ENCODE measurements around the gene ZNF202.
"Not testable (repeated sequence)": the region's sequence is repeated elsewhere in the genome, so short reads cannot be mapped to it uniquely, and the experiment has no call there.

Gene ZNF202

DNA sequence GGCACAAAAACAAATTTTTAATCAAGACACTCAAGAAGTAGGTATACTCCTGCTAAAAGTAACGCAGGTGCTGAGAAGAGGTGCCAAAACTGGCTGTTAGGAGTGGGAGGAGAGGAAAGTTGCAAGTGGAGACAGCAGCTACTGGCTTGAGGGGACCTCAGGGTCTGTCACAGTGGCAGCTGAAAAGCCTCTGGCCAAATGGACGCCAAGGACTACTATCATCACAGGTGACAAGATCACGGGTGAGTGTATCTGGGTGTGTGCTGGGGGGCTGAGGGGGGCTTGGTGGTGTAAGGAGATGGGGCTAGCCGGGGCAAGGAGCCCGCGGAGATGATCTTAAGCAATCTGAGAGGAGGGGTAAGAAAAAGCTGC is 687 bp downstream of the ZNF202 start:
- no peak for DNase-seq

DNA sequence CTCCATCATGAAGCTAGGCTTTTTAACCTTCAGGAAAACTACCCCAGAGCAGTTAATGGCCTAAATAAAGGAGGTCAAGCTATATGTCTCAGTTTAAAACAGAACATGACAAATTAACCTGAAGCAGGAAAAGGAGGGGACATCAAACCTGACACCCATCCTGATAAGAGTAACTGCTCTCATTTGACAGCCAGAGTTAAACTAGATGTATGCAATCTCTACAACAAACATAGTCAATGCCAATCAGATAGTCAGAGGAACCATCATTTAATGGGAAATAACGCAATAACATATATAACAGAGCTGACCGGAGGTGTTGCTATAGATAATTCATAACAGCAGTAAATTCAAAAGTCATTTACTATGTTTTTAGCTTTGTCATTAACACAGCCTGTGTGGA is 3.1 kb downstream of the ZNF202 start:
- no peak for DNase-seq

DNA sequence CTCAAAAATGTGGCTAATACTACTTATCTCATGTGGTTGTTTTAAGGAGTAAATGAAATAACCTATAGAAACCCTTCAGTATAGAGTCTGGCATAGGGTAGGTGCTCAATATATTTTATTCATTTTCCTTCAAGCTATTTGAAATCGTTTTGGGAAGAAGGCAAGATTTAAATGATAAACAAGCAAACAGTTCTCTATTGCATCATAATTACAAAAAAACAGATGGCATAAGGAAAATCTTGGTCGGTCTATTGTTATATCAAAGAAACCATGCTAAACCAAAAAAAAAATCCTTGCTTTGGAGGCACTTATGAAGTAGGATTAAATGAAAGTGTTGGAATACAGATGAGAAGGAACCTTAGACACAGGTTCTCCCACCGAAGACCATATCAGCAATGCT is 4.7 kb downstream of the ZNF202 start:
- no peak for DNase-seq

DNA sequence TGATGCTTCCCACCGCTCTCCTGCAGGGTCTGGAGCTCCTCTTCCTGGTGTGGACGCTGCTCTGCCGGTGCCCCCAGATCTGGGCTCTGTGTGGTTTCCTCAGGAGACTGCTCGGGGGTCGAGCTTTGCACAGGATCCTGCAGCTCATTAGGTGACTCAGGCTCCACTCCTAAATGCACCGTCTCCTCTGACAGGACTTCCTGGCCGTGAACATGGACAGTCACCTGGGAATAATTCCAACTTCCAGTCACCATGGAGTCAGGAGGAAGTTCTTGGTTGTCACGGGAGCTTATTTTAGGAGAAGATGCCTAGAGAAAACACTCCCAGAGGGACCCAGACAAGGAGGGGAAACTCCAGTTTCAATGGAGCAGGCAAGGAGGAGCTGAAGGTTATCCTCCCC is 11.9 kb downstream of the ZNF202 start:
- DNase-seq: no peak

DNA sequence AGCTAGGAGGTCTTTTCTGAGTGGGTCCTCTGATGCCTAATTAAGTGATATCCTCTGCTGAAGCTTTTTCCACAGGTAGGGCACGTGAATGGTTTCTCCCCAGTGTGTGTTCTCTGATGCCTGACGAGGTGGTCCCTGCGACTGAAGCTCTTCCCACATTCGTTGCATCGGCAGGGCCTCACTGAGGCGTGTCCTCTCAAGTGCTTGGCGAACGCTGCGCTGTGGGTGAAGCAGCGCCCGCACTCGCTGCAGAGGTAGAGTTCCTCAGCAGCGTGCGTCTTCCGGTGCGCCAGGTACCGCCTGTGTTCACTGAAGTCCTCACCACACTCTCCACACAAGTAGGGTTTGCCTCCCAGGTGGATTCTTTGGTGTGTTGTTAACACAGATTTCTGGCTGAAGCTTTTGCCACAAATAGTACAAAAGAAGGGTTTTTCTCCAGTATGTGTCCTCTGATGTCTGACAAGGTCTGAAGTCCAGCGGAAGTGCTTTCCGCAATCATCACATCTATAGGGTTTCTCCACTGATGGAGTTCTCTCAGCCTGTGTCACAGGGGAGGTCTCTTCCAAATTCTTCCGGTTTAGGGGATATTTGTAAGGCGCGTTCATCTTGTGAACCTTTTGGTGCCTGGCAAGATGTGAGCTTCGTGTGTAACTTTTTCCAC is 15.3 kb downstream of the ZNF202 start:
- DNase-seq: no peak

DNA sequence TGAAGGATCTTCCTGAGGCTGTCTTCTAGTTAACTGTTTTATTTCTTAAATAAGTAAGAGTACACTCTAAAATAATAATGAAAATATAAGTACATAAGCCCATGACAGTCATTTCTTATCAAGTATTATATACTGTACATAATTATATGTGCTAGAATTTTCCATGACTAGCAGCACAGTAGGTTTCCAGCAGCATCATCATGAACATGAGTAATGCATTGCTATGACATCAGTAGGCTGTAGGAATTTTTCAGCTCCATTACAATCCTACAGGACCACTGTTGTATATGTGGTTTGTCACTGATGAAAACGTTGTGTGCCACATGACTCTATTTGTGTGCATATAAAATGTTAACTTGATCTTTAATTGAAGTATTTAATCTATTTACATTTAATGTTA is 22.0 kb downstream of the ZNF202 start:
- DNase-seq: no peak

DNA sequence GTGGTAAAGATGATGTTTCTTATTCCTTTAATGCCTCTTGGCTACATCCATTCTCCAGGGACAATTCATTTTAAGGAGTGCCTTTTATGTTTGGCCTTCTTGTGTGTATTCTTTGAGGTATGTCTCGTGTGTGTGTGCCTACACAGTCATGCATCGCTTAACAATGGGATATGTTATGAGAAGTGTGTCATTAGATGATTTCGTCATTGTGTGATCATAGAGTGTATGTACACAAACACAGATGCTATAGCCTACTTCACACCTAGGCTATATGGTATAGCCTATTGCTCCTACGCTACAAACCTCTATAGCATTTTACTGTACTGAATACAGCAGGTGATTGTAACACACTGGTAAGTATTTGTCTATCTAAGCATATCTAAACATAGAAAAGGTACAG is 23.0 kb downstream of the ZNF202 start:
- DNase-seq: no peak

DNA sequence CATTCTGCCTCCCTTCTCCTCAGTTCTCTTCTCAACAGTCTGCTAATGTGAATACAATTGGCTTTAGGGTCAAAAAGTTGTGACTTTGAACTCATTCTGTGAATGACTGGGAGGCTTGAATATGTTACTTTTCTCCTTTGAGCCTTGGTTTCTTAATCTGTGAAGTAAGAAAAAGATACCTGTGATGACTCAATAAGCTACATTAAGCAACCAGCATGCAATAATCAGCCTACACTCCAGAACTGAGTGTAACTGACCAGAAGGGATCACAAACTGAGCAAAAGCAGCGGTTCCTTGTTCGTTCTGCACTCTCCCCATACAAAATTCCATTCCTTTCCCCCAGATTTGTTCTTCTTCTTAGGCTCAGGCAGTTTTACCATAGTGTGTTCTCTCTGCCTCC is 23.4 kb downstream of the ZNF202 start:
- no peak for DNase-seq

DNA sequence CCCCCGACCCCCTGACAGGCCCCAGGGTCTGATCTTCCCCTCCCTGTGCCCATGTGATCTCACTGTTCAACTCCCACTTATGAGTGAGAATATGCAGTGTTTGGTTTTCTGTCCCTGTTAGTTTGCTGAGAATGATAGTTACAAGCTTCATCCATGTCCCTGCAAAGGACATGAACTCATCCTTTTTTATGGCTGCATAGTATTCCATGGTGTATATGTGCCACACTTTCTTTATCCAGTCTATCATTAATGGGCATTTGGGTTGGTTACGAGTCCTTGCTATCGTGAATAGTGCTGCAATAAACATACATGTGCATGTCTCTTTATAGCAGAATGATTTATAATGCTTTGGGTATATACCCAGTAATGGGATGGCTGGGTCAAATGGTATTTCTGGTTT is 28.8 kb downstream of the ZNF202 start:
- not testable (repeated sequence) for DNase-seq

DNA sequence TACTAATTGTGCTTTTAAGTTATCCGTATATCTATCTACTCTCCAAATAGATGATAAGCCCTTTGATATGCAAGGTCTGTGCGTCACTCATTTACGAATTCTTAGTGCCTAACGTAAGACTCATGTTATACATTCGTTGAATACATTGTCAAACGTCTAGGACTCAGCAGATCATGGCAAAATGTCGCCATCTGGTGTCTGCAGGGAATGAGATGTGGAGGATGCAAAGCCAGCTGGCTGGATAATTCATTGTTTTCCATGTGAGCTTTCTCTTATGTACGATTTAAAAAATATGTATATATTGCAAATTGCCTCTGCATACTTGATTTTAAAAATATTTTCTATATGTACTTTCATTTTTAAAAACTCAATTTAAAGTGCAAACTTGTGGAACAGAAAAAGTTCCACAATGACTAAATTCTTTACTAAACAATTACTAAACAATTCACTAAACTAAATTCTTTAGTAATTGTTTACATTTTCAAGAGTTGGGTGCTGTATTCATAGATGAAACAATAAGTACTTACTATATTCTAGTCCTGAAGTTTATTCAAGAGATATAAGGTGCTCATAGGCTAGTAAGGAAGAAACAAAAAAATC is 33.8 kb downstream of the ZNF202 start:
- peak in 3 of 5 experiments; percentile 12 to 53 (median 17) for DNase-seq

DNA sequence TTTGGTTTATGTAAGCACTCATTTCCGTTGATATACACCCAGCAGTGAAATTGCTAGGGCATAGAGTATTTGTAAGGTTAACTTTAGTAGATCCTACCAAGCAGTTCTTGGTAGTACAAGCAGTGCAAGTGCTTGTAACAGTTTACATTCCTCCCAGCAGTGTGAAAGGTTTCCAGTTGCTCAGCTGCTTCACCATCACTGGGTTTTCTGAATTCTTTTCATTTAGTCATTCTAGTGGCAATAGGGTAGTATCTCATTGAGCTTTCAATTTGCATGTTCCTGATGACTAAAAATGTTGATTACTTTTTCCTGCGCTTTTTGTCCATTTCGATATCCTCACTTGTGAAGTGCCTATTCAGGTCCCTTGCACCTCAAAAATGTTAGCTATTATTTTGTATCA is 34.3 kb downstream of the ZNF202 start:
- no peak for DNase-seq

DNA sequence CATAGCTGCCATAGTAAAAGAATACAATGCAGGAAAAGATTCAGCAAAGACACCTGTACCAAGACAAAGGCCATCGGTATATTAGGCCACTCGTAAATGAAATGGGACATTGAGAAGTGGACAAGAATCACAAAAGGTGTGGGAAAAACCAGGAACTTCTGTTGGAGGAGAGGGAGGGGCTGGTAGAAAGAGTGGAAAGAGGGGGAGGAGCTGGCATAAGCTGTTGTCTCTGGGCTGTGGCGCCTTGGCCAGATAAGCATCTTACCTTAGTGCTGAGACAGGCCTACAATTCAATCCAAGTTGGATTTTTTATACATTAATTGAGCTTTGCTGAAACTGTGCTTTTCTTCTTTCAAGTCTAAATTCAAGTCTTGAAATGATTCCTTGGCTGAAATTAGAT is 37.1 kb downstream of the ZNF202 start:
- no peak for DNase-seq

DNA sequence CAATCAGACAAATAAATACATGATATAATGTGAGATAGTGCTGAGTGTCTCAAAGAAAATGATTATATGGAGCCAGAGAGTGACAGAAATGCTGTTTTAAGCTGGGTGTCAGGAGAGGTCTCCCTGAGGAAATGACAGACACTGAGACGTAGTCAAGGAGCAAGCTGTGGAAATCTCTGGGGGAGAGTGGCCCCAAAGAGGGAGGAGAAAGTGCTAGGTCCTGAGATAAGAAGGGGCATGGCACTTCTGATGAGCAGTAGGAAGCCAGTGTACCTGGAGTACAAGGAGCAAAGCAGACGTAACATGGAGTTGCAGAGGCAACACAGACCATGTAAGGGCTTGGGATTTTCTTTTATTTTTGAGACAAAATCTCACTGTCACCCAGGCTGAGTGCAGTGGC is 38.8 kb downstream of the ZNF202 start:
- DNase-seq: no peak

DNA sequence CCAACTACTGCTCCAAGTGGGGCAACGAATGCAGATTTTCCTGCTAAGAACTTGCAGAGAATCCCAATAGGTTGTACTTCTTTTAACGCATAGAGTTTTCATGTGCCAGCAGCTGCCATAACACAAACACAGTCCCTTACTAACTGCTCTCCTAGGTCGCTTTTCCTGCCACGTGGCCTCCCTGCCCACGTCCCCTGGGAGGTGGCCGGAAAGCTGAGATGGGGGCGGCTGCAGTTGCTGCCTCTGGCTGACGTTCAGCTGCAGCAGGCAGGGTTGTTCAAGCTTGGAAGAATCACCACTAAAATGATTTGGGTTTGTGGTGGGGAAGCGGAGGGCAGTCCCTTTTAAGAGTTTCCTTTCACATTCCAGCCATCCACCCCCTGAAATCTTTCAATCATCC is 39.3 kb downstream of the ZNF202 start:
- DNase-seq: no peak

DNA sequence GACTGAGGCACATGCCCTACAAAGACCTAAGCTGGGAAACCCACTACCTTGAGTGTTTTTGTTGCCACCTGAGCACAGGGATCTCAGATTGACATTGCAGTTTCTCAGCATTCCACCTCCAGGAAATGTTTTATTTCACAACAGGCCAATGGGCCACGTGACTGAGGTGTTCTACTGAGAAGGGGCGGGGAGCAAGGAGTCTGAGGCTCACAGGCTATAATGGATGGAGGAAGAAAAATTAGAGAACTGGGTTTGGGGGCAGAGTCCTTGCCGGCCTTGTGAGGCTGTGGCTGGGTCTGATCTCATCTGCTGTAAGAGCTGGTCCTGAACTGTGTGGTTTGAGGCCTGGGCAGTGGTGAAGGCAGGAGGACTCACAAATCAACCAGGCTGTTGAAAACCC is 40.7 kb downstream of the ZNF202 start:
- DNase-seq: no peak

DNA sequence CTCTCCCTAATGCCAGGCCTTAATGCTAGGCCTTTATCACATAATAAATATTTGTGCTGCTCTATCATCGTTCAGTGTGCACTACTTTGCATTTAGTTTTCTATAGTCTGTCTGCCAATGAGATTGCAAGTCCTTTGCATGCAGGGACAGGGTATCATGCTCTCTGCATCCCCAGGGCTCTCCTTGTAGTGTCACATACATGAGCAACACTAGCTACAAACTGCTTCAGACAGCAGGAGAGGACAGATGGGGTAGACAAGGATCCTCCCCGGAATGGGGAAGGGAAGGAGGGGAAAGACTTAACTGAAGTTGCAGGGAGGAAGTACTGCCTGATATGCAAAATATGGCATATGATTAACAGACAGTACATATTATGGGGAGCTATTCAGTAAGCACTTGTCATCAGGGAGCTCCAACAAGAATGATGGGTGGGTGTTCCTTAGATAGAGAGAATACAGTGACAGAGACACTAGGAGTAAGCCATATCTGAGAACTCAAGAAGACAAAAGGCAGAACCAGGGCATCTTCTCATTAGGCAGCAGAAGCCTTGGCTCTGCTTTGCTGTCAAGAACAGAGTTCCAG is 42.8 kb downstream of the ZNF202 start:
- no peak for DNase-seq

DNA sequence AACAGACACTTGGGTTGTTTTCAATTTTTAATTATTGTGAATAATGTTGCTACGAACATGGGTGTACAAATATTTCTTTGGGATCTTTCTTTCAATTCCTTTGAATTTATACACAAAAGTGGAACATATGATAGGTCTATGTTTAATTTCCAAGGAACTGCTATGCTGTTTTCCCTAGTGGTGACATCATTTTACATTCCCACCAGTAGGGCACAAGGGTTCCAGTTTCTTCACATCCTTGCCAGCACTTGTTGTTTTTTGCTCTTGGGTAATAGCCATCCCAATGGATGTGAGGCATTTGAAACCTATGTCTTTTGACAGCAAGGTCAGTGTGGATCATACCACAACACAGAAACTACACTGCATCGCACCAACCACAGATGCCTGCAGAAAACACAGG is 45.3 kb downstream of the ZNF202 start:
- DNase-seq: no peak

DNA sequence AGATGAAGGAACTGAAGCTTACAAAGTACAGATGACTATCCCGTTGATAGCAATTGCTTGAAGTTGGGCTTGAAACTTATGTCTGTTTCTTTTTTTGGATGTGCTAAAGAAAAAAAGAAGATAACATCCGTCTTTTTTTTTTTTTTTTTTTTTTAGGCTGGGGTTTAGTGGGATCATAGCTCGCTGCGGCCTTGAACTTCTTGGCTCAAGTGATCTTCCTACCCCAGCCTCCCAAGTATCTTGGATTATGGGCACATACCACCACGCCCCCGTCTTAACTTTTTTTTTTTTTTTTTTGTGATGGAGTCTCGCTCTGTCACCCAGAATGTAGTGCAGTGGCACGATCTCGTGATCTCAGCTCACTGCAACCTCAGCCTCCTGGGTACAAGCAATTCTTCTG is 46.2 kb downstream of the ZNF202 start:
- no peak for DNase-seq

DNA sequence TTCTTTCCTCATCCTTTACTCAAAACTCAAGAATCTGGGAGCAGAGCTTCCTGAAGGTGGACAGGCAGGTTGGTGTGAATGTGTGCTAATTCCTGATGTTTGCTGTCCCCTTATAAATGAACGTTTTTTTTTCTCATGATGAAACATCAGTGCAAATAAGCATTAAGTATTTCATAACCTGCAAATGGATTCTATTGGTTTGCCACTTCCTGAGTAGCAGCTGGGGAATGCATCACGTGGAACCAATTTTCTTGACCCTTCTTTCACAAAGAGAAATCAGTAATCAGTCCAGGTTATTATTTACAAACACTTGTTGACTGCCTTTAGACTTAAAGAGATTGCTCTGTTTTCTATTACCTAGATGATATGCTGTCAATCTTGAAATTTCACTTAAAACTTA is 46.9 kb downstream of the ZNF202 start:
- no peak for DNase-seq

DNA sequence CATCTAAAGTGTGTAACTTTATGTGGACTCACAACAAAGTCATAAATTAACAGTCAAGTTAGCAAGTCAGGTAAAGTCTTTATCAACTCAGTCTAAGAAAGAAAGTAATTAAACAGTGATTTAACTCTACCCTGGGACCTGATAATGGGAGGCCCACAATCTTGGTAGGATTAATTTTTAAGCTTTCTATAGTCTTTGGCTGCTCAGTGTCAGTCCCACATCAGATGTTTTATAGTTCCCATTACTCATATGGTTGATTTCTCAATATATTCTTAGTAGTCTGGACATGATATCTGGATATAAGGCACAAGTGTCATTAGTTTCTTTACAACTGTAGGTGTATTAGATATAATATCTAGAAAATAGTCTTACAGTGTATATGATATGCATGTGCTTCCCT is 48.5 kb downstream of the ZNF202 start:
- no peak for DNase-seq

DNA sequence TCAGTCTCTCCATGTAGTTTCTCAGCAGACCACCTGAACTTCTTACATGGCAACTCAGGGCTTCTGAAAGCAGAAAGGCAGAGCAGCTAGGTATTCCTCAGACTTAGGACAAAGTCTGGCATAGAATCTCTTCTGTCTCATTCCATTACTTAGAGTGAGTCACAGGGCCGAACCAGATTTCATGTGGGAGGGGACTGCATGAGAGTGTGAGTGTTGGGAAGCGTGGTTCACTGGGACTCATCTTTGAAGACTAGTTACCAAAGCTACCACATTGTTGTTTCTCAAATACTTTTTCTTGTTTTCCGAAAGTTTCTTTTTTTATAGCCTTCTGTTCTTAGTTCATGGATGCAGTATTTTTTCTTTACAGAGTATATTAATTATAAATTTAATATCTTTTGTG is 51.0 kb downstream of the ZNF202 start:
- DNase-seq: no peak

DNA sequence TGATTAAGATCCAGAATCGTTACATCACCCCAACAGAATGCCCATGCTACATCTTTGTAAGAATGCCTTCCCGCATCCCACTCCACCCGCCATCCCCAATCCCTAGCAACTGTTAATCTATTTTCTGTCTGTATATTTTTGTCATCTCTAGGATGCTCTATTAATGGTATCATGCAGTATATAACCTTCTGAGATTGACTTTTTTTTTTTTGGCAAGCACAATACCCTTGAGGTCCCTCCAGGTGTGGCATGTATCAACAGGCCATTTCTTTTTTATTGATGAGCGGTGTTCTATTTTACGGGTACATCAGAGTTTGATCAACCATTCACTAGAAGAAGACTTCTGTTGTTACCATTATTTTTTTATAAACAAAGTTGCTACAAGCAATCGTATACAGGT is 56.9 kb downstream of the ZNF202 start:
- no peak for DNase-seq

DNA sequence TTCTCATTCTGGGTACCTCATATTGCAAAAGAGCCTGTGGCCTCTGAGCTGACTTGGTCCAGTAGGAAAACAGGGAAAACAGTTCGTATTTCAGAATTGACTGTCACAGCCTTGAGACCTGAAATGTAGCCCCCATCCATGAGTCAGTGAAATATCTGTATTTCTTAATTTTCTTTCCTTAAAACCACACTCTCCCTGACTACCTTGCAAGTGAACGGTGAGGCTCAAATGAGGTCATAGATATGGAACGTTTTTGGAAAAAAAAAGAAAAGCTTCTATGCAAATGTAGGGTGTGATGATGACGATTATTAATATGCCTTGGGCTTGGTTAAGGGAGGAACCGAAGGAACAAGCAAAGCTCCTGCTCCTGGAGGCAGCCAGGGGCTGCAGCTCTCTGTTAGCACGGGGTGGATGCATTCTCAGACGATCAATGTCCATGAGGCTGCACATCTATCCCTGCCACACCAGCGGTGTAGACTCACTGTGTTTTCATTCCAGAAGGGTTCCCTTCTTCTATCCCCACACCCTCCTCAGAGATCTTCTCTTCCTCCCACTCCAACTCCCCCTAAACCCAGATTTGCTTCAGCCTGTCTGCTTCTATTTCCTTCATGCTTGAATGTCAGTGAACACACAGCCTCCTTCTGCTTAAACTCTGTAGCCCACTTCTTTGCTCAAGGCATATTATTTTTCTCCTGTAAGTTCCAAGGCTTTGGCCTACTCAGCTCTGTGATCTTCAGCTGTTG is 57.9 kb downstream of the ZNF202 start:
- no peak for DNase-seq
